Hepatocyte (in vitro differentiated cells): Measurements from ENCODE around the gene CPNE1. TPM values are rescaled to one million over a fixed set of nuclear protein-coding genes. Genes with fewer than 3 reads are reported as not detected.

Experiments used
- DNase-seq: peaks from one replicate; pipeline ENCODE4 v3.0.0-alpha.2; 2016; ENCODE audit warnings: low spot score
- H2AFZ ChIP-seq: fragments of 200-600 bp; sonication (generic); 2 replicates; pipeline ENCODE4 v1.6.0; 2016; ENCODE audit warnings: antibody characterized with exemption, mild to moderate bottlenecking
- H3K27ac ChIP-seq: fragments of 200-600 bp; sonication (generic); 2 replicates; pipeline ENCODE4 v1.5.1; 2016; ENCODE audit warnings: mild to moderate bottlenecking
- H3K27me3 ChIP-seq: fragments of 200-600 bp; sonication (generic); 2 replicates; pipeline ENCODE4 v1.6.1; 2016
- H3K36me3 ChIP-seq: fragments of 200-600 bp; sonication (generic); replicated peaks from 2 replicates; pipeline ENCODE4 v1.5.1; 2016; ENCODE audit warnings: low read depth; ENCODE audit not compliant: insufficient read depth
- H3K4me1 ChIP-seq: fragments of 200-600 bp; sonication (generic); 2 replicates; pipeline ENCODE4 v1.5.1; 2016; ENCODE audit warnings: mild to moderate bottlenecking, moderate library complexity; ENCODE audit not compliant: insufficient read depth
- H3K4me2 ChIP-seq: fragments of 200-600 bp; sonication (generic); 2 replicates; pipeline ENCODE4 v1.6.0; 2016
- H3K4me3 ChIP-seq: fragments of 200-600 bp; sonication (generic); 2 replicates; pipeline ENCODE4 v1.5.1; 2016; ENCODE audit warnings: mild to moderate bottlenecking
- H3K79me2 ChIP-seq: fragments of 200-600 bp; sonication (generic); 2 replicates; pipeline ENCODE4 v1.6.0; 2017; ENCODE audit warnings: mild to moderate bottlenecking
- H3K9me2 ChIP-seq: fragments of 200-600 bp; sonication (generic); replicated peaks from 2 replicates; pipeline ENCODE4 v1.6.0; 2017; ENCODE audit warnings: mild to moderate bottlenecking; ENCODE audit not compliant: insufficient read depth
- H3K9me3 ChIP-seq: fragments of 200-600 bp; sonication (generic); 2 replicates; pipeline ENCODE4 v1.5.1; 2016; ENCODE audit warnings: low read depth, mild to moderate bottlenecking
- H4K20me1 ChIP-seq: fragments of 200-600 bp; sonication (generic); 2 replicates; pipeline ENCODE4 v1.6.0; 2016; ENCODE audit warnings: mild to moderate bottlenecking; ENCODE audit not compliant: insufficient read depth, poor library complexity, severe bottlenecking
- EZH2 ChIP-seq: fragments of 200-600 bp; sonication (generic); IDR thresholded peaks from 2 replicates; pipeline ENCODE4 v1.6.1; 2016; ENCODE audit warnings: antibody characterized with exemption, mild to moderate bottlenecking, borderline replicate concordance
- EZH2phosphoT487 ChIP-seq: fragments of 200-600 bp; sonication (generic); IDR thresholded peaks from one replicate; pipeline ENCODE4 v1.6.1; 2018; ENCODE audit warnings: antibody characterized with exemption, mild to moderate bottlenecking, low read depth, moderate library complexity; ENCODE audit not compliant: unreplicated experiment, severe bottlenecking
- WGBS: methylation state at CpG from one replicate; pipeline ENCODE4 v1.1.6; 2016; ENCODE audit warnings: low lambda C conversion rate; ENCODE audit errors: missing lambda C conversion rate; 5-methylcytosine and 5-hydroxymethylcytosine counted together
- polyA plus RNA-seq: library from polyadenylated mRNA; unstranded; fragments of >200 nt; fragmentation: Nextera tagmentation; extraction: Ambion mirVana; gene quantifications from 2 replicates; pipeline ENCODE4 v1.2.1, GENCODE V29; 2016
- total RNA-seq: library from RNA; depleted of rRNA; stranded (reverse); fragments of >200 nt; gene quantifications from 2 replicates; pipeline ENCODE4 v1.2.3, GENCODE V29; 2014
- TF ChIP-seq, protein P1 (sequence below): fragments of 200-600 bp; sonication (generic); IDR thresholded peaks from 2 replicates; pipeline ENCODE4 v1.5.1; 2016; ENCODE audit warnings: antibody characterized with exemption, mild to moderate bottlenecking; ENCODE audit not compliant: poor library complexity

The CPNE1 gene
- total and polyA plus RNA-seq, 2 experiments from 2014 or later: 68.9 to 93.4 TPM

DNA sequence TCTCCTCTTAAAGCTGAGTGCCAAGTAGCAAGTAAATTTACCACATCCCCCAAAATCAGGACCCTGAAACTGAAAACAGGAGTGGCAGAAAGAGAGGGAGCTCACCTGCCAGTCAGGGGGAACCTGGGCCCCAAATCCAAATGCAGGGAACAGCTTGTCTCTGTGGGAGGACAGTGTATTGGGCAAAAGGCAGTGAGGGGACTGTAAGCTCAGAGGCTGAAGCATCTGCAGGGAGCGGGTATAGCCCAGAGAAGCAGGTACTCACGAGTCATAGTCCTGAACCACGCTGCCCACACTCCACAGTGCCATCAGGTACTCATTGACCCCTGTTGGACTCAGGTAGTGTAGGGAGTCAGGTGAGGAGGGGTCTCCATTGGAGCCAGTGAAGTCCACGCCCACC lies 34.1 kb downstream of the CPNE1 start:
- Histone ChIP-seq H3K79me2 (peaks cover 20% of the 10 kb centered on the region), H3K36me3 (peaks cover 4% of the 10 kb centered on the region), H3K9me2 (no peaks in the 10 kb centered on the region), H4K20me1 (peaks cover 13% of the 10 kb centered on the region), H3K4me1 (no peaks in the 10 kb centered on the region), H2AFZ (no peak overlapping the region), H3K9me3 (no peaks in the 10 kb centered on the region), H3K27me3 (no peaks in the 10 kb centered on the region), H3K4me2 (no peak overlapping the region), H3K27ac (no peak overlapping the region), H3K4me3 (no peak overlapping the region)
- 98% methylated on average over 4 of the region's 4 CpGs for WGBS
- TF ChIP-seq EZH2phosphoT487: no peak
- TF ChIP-seq, protein P1, sequence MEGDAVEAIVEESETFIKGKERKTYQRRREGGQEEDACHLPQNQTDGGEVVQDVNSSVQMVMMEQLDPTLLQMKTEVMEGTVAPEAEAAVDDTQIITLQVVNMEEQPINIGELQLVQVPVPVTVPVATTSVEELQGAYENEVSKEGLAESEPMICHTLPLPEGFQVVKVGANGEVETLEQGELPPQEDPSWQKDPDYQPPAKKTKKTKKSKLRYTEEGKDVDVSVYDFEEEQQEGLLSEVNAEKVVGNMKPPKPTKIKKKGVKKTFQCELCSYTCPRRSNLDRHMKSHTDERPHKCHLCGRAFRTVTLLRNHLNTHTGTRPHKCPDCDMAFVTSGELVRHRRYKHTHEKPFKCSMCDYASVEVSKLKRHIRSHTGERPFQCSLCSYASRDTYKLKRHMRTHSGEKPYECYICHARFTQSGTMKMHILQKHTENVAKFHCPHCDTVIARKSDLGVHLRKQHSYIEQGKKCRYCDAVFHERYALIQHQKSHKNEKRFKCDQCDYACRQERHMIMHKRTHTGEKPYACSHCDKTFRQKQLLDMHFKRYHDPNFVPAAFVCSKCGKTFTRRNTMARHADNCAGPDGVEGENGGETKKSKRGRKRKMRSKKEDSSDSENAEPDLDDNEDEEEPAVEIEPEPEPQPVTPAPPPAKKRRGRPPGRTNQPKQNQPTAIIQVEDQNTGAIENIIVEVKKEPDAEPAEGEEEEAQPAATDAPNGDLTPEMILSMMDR: no peak
- no peak for TF ChIP-seq EZH2
- no peak for DNase-seq

DNA sequence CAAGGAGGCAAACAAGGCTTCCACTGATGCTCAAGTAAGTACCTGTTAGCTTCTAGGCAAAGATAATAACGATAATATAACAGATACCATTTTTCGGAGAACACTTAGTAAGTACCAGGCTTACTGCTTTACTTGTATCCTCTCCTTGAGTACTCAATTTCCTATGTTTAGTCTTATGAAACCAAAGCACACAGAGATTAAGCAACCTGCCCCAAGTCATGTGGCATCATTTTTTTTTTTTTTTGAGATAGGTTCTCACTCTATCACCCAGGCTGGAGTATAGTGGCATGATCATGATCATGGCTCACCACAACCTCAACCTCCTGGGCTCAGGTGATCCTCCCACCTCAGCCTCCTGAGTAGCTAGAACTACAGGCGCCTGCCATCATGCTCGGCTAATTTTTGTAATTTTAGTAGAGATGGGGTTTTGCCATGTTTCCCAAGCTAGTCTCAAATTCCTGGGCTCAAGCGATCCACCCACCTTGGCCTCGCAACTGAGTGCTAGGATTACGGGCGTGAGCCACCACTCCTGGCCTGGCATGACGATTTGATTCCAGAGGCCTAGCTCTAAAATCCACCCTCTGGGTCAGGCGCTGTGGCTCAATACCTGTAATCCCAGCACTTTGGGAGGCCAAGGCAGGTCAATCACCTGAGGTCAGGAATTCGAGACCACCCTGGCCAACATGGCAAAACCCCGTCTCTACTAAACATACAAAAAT lies 35.1 kb downstream of the CPNE1 start:
- no peak for TF ChIP-seq EZH2
- H3K4me3 ChIP-seq: no peak overlapping the region
- H3K79me2 ChIP-seq: peaks cover 9% of the 10 kb centered on the region
- H3K36me3 ChIP-seq: peaks cover 4% of the 10 kb centered on the region
- H3K9me2 ChIP-seq: no peaks in the 10 kb centered on the region
- no peaks in the 10 kb centered on the region for H3K27me3 ChIP-seq
- H3K9me3 ChIP-seq: no peaks in the 10 kb centered on the region
- peaks cover 3% of the 10 kb centered on the region for H4K20me1 ChIP-seq
- H3K27ac ChIP-seq: no peak overlapping the region
- no peak overlapping the region for H3K4me2 ChIP-seq
- 97% methylated on average over 12 of the region's 12 CpGs for WGBS
- no peaks in the 10 kb centered on the region for H3K4me1 ChIP-seq
- no peak for DNase-seq
- H2AFZ ChIP-seq: no peak overlapping the region

DNA sequence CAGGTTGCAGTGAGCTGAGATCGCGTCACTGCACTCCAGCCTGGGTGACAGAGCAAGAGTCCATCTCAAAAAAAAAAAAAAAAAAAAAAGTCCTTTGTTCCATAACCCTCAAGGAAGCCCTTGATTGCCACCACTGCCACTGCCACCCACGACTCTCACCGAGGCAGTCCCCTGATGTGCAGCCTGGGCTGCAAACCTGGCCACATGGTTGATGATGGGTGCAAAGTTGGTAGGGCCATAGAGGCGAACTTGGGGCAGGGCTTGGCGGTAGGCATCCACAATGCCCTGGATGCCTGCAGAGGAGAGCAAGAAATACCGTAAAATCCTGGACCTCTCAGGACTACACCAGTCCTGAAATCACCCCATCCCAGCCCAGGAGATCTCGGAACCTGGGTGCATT lies 37.6 kb downstream of the CPNE1 start:
- H3K79me2 ChIP-seq: no peaks in the 10 kb centered on the region
- H2AFZ ChIP-seq: no peak overlapping the region
- H3K4me2 ChIP-seq: no peak overlapping the region
- H3K4me1 ChIP-seq: no peaks in the 10 kb centered on the region
- TF ChIP-seq EZH2: no peak
- TF ChIP-seq EZH2phosphoT487: no peak
- TF ChIP-seq, protein P1: no peak
- no peak for DNase-seq
- H3K9me2 ChIP-seq: no peaks in the 10 kb centered on the region
- H3K4me3 ChIP-seq: no peak overlapping the region
- H4K20me1 ChIP-seq: no peaks in the 10 kb centered on the region
- no peak overlapping the region for H3K27ac ChIP-seq
- 98% methylated on average over 8 of the region's 8 CpGs for WGBS
- peaks cover 4% of the 10 kb centered on the region for H3K36me3 ChIP-seq
- no peaks in the 10 kb centered on the region for H3K27me3 ChIP-seq
- no peaks in the 10 kb centered on the region for H3K9me3 ChIP-seq

DNA sequence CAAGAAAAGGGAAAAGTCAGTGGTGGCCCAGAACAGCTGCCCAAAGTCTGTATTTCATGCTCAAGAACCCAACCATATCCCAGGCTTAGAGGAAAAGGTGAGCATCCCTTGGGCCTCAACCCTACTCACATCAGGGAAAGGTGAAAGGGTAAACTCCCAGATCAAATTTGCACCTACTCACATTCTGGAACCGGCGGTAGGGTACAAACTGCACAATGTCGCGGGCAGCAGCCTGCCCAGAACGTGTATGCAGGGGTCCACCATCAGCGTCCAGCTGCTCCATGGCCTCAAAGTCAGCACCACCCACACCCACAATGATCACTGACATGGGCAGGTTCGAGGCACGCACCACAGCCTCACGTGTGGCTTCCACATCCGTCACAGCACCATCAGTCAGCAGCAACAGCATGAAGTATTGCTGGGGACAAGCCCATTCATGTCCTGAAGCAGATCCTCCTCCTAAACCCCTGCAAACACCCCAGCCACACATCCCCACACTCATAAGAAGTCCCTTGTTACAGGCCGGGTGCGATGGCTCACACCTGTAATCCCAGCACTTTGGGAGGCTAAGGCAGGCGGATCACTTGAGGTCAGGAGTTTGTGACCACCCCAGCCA lies 38.2 kb downstream of the CPNE1 start:
- Histone ChIP-seq H3K4me2 (no peak overlapping the region), H3K27me3 (no peaks in the 10 kb centered on the region), H4K20me1 (no peaks in the 10 kb centered on the region), H3K4me1 (no peaks in the 10 kb centered on the region), H3K79me2 (no peaks in the 10 kb centered on the region), H2AFZ (no peak overlapping the region), H3K4me3 (no peak overlapping the region), H3K27ac (no peak overlapping the region), H3K36me3 (peaks cover 4% of the 10 kb centered on the region), H3K9me3 (no peaks in the 10 kb centered on the region), H3K9me2 (no peaks in the 10 kb centered on the region)
- no peak for DNase-seq
- TF ChIP-seq EZH2phosphoT487: no peak
- no peak for TF ChIP-seq EZH2
- TF ChIP-seq, protein P1: no peak
- 98% methylated on average over 13 of the region's 13 CpGs for WGBS
